ENCODE data around the gene KIAA1210. TPM values are rescaled to one million over a fixed set of nuclear protein-coding genes. Genes with fewer than 3 reads are reported as not detected.

The KIAA1210 gene
- not detected for total RNA-seq (2021; fragmentation: NEBNext Ultra II Directional; extraction: Animal tissue kit (Norgen Biotek cat#: 25700))
- long read RNA-seq = 0 reads

DNA sequence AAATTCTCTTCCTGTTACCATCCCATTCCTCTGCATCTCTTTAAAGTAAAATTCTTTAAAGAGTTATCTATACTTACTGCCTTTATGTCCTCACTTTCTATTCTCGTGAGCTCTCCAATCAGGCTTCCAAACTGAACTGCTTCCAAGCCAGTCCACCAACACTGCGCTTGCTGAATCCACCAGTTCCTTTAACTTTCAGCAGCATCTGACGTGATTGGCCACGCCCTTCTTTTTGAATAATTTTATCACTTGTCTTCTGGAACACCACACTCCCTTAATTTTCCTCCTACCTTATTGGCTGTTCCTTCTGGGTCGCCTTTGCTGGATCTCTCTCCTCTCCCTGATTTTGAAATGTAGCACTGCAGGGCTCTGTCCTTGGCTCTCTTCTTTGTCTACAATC is at the start of gene KIAA1210:
Gene KIAA1210 (minus strand): TSS at position 163 of the 400 bp plus-strand sequence. CDS start 4,170 bp downstream, outside the sequence.
- Mint-ChIP-seq H3K27me3 (ENCODE audit: insufficient read depth) (peaks cover 17% of the 10 kb centered on the region), H3K36me3 (ENCODE audit: low read depth) (no peaks in the 10 kb centered on the region), H3K4me3 (no peak within 1 kb of the TSS), H3K9me3 (no peaks in the 10 kb centered on the region), H3K27ac (no peak within 1 kb of the TSS), H3K4me1 (ENCODE audit: low read depth) (no peaks in the 10 kb centered on the region)
- no peak for DNase-seq
- TF ChIP-seq, protein P1, sequence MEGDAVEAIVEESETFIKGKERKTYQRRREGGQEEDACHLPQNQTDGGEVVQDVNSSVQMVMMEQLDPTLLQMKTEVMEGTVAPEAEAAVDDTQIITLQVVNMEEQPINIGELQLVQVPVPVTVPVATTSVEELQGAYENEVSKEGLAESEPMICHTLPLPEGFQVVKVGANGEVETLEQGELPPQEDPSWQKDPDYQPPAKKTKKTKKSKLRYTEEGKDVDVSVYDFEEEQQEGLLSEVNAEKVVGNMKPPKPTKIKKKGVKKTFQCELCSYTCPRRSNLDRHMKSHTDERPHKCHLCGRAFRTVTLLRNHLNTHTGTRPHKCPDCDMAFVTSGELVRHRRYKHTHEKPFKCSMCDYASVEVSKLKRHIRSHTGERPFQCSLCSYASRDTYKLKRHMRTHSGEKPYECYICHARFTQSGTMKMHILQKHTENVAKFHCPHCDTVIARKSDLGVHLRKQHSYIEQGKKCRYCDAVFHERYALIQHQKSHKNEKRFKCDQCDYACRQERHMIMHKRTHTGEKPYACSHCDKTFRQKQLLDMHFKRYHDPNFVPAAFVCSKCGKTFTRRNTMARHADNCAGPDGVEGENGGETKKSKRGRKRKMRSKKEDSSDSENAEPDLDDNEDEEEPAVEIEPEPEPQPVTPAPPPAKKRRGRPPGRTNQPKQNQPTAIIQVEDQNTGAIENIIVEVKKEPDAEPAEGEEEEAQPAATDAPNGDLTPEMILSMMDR (IDR thresholded peaks at IDR 0.05) = no peak

DNA sequence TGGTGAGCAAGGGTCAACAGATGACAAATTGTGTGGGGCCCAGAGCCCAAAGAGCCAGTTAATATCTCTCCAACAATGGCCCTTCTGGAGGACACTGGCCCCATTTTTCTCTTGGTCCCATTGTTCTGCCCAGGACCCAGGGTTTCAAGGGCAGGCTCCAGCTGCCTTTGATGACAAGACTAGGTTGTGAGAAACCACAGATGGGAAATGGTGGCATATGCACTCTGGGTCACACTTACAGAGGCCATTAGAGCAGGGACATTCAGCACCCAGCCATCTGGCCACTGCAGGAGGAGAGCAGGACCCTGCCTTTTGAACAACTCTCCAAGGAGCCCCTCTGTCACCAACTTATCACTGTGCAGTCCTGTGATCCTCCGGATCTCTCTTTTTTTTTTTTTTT is 49.7 kb upstream of the KIAA1210 start:
- TF ChIP-seq, protein P1 (IDR thresholded peaks at IDR 0.05) = no peak
- no peak for DNase-seq
- H3K4me3 Mint-ChIP-seq = no peak overlapping the region
- H3K36me3 Mint-ChIP-seq (ENCODE audit: low read depth) = no peaks in the 10 kb centered on the region
- no peaks in the 10 kb centered on the region for H3K9me3 Mint-ChIP-seq
- peaks cover 6% of the 10 kb centered on the region; the same call in 1 of the 2 replicates for H3K27me3 Mint-ChIP-seq (ENCODE audit: insufficient read depth)
- no peaks in the 10 kb centered on the region for H3K4me1 Mint-ChIP-seq (ENCODE audit: low read depth)
- H3K27ac Mint-ChIP-seq = no peak overlapping the region

DNA sequence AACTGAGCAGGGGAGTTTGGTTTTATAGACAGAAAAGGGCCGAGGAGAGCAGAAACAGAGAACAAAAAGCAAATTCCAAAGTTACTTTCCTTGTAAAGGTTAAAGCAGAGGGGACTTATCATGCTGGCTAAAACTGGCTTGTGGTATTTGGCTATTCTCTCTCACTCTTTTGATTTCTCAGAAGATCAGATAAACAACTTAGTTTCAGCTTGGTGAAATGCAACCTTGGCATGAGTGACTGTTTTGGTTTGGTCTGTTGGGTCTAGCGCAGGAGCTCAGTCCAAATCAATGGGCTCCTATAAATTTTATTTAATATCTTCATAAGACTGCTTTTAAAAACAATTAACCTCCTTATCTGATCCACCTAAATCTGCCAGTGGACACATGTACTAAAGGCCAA is 47.3 kb upstream of the KIAA1210 start:
- Mint-ChIP-seq H3K27me3 (ENCODE audit: insufficient read depth) (peaks cover 6% of the 10 kb centered on the region; the same call in 1 of the 2 replicates), H3K9me3 (no peaks in the 10 kb centered on the region), H3K36me3 (ENCODE audit: low read depth) (no peaks in the 10 kb centered on the region), H3K4me3 (no peak overlapping the region), H3K4me1 (ENCODE audit: low read depth) (no peaks in the 10 kb centered on the region), H3K27ac (no peak overlapping the region)
- TF ChIP-seq, protein P1 (IDR thresholded peaks at IDR 0.05) = no peak
- no peak for DNase-seq

DNA sequence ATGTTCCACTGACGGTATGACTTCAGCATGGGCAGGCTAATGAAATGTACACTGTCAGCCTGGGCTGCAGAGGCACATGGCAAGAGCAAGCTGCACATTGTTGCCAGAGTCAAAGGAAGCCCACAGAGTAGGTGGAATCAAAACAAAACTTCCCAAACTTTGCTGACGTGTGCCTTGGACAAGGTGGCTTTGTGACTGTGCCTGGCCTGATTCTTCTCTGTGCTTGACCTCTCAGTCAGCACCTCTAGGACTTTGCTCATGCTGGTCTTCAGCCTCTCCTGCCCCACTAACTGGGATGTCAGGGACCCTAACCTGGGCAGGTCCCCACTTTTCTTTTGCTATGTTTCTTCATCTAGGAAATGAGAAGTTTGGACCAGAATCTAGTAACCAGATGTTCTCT is 40.5 kb upstream of the KIAA1210 start:
- H3K4me3 Mint-ChIP-seq = no peak overlapping the region
- TF ChIP-seq, protein P1 (IDR thresholded peaks at IDR 0.05) = no peak
- H3K36me3 Mint-ChIP-seq (ENCODE audit: low read depth) = no peaks in the 10 kb centered on the region
- H3K4me1 Mint-ChIP-seq (ENCODE audit: low read depth) = no peaks in the 10 kb centered on the region
- no peaks in the 10 kb centered on the region for H3K9me3 Mint-ChIP-seq
- no peak overlapping the region for H3K27ac Mint-ChIP-seq
- H3K27me3 Mint-ChIP-seq (ENCODE audit: insufficient read depth) = peaks cover 12% of the 10 kb centered on the region; the same call in 1 of the 2 replicates
- DNase-seq = no peak

DNA sequence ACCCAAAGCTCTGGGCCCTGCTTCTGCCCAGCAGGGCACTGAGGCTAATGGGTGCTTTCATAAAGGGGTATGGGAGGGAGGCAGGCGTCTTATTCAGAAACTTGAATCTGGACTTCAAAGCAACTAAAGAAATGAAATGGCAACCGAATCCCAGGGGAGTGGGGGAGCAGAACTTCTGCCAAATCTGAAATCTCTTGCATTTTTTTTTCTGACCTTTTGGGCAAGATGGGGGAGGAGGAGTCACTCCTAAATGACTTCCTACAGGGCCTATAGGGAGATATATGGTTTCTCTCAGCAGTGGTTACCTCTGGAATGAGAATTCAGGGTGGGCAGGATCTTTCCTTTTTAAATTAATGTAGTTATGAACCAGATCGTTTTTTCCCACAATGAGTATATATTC is 30.6 kb upstream of the KIAA1210 start:
- H3K4me1 Mint-ChIP-seq (ENCODE audit: low read depth) = peaks cover 10% of the 10 kb centered on the region
- H3K4me3 Mint-ChIP-seq = no peak overlapping the region
- TF ChIP-seq, protein P1 (IDR thresholded peaks at IDR 0.05) = no peak
- H3K9me3 Mint-ChIP-seq = no peaks in the 10 kb centered on the region
- H3K36me3 Mint-ChIP-seq (ENCODE audit: low read depth) = no peaks in the 10 kb centered on the region
- no peak overlapping the region for H3K27ac Mint-ChIP-seq
- DNase-seq = no peak
- H3K27me3 Mint-ChIP-seq (ENCODE audit: insufficient read depth) = no peaks in the 10 kb centered on the region; the same call in none of the 2 replicates

DNA sequence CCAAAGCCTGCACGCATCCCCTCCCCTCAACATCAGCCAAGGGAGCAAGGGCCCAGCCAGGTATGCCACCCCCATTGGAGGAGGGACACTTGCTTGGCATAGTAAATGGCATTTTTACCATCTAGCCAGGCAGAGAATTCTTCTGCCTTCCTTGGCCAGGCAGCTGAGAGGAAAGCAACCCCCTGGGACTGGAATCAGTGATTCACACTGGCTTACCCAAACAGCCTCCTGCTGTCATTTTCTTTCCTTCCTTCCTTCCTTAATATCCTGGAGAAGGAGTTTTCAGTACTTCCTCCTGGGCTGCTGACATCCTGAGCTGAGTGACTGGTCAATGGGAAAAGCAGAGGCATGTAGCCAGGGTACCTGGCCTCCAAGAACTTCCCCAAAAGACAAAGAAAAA is 28.6 kb upstream of the KIAA1210 start:
- H3K4me1 Mint-ChIP-seq (ENCODE audit: low read depth) = peaks cover 10% of the 10 kb centered on the region
- DNase-seq = no peak
- H3K4me3 Mint-ChIP-seq = no peak overlapping the region
- H3K27me3 Mint-ChIP-seq (ENCODE audit: insufficient read depth) = peaks cover 5% of the 10 kb centered on the region
- H3K27ac Mint-ChIP-seq = no peak overlapping the region
- H3K9me3 Mint-ChIP-seq = no peaks in the 10 kb centered on the region
- TF ChIP-seq, protein P1 (IDR thresholded peaks at IDR 0.05) = no peak
- no peaks in the 10 kb centered on the region for H3K36me3 Mint-ChIP-seq (ENCODE audit: low read depth)

Measured in HFFc6 (cell line).